IPS-NIHi11 (cell line): ENCODE data around the gene PEMT.
A peak's percentile ranks its signal among the peaks of the same experiment; 100 is the strongest.

ENCODE experiments used
- DNase-seq: peaks from one replicate; pipeline ENCODE4 v3.0.0; 2012; ENCODE audit warnings: mixed read lengths, low spot score

PEMT gene

GRCh38 chr17:17503566-17504130 lies 87.9 kb downstream of the PEMT start:
- no peak for DNase-seq

- no peak for DNase-seq
Measured at GRCh38 chr17:17502741-17503565, 88.6 kb downstream of the PEMT start.

- DNase-seq = no peak
Measured at GRCh38 chr17:17500999-17501605, 90.4 kb downstream of the PEMT start.

- no peak for DNase-seq
Measured at GRCh38 chr17:17499402-17500145, 91.9 kb downstream of the PEMT start.

- DNase-seq = no peak
Measured at GRCh38 chr17:17498606-17499301, 92.8 kb downstream of the PEMT start.

GRCh38 chr17:17497845-17498520 lies 93.5 kb downstream of the PEMT start:
- no peak for DNase-seq

GRCh38 chr17:17497065-17497844 lies 94.3 kb downstream of the PEMT start:
- no peak for DNase-seq

- peak; percentile 96 for DNase-seq
Measured at GRCh38 chr17:17496189-17497064, 95.1 kb downstream of the PEMT start, which contains the start of gene RASD1. Gene RASD1 (minus strand): TSS chr17:17496395. CDS start chr17:17496181, 214 bp downstream.

GRCh38 chr17:17495536-17496188 lies 95.8 kb downstream of the PEMT start:
- DNase-seq = no peak

GRCh38 chr17:17494870-17495535 lies 96.5 kb downstream of the PEMT start:
- DNase-seq = no peak

GRCh38 chr17:17494499-17494869 lies 97.0 kb downstream of the PEMT start:
- no peak for DNase-seq

GRCh38 chr17:17493986-17494466 lies 97.5 kb downstream of the PEMT start:
- DNase-seq = no peak

- DNase-seq = no peak
Measured at GRCh38 chr17:17493249-17493985, 98.1 kb downstream of the PEMT start.

- DNase-seq = no peak
Measured at GRCh38 chr17:17492571-17492970, 98.9 kb downstream of the PEMT start.

- no peak for DNase-seq
Measured at GRCh38 chr17:17492085-17492484, 99.4 kb downstream of the PEMT start.

GRCh38 chr17:17491546-17491988 lies 99.9 kb downstream of the PEMT start:
- DNase-seq = no peak

GRCh38 chr17:17491031-17491471 lies 100.5 kb downstream of the PEMT start:
- DNase-seq = no peak
